GM10266 (cell line): ENCODE results near the gene PTX3.

Experiments
- DNase-seq: peaks from one replicate; pipeline ENCODE4 v3.0.0; 2012; ENCODE audit errors: extremely low spot score
- CTCF ChIP-seq: IDR thresholded peaks from 2 replicates; pipeline ENCODE4 v1.5.1; 2012; ENCODE audit warnings: mild to moderate bottlenecking, low read depth; ENCODE audit not compliant: control insufficient read depth, insufficient read depth; ENCODE audit errors: missing control alignments

Gene PTX3

GRCh38 chr3:157442729-157443128, 6.1 kb downstream of the PTX3 start:
- no peak for TF ChIP-seq CTCF
- DNase-seq = no peak

GRCh38 chr3:157443905-157444796, 7.5 kb downstream of the PTX3 start:
- DNase-seq = no peak
- TF ChIP-seq CTCF = no peak

GRCh38 chr3:157444797-157445184, 8.1 kb downstream of the PTX3 start:
- TF ChIP-seq CTCF = no peak
- DNase-seq = no peak

- TF ChIP-seq CTCF = no peak
- no peak for DNase-seq
Observed at GRCh38 chr3:157445857-157446256, 9.2 kb downstream of the PTX3 start.

GRCh38 chr3:157447026-157447694, 10.5 kb downstream of the PTX3 start:
- DNase-seq = no peak
- TF ChIP-seq CTCF = peak; percentile 3

GRCh38 chr3:157452097-157452496, 15.4 kb downstream of the PTX3 start:
- TF ChIP-seq CTCF = no peak
- DNase-seq = no peak

- no peak for TF ChIP-seq CTCF
- DNase-seq = no peak
Observed at GRCh38 chr3:157453824-157454223, 17.2 kb downstream of the PTX3 start.
